Neuronal stem cell (in vitro differentiated cells): Measurements from ENCODE around the gene SOX13.

Experiments used
- DNase-seq: peaks from one replicate; pipeline ENCODE4 v3.0.0-alpha.2; 2013; ENCODE audit warnings: low spot score
- H2AFZ ChIP-seq: one replicate; pipeline ENCODE4 v1.6.1; 2013; ENCODE audit warnings: mild to moderate bottlenecking, low read length, inconsistent platforms
- H2AK5ac ChIP-seq: 2 replicates; pipeline ENCODE4 v1.6.1; 2013; ENCODE audit warnings: low read depth, mild to moderate bottlenecking, inconsistent platforms, low read length, moderate library complexity, mixed read lengths
- H2BK120ac ChIP-seq: 2 replicates; pipeline ENCODE4 v1.6.1; 2013; ENCODE audit warnings: low read depth, mild to moderate bottlenecking, inconsistent platforms, low read length, moderate library complexity, mixed read lengths
- H2BK12ac ChIP-seq: one replicate; pipeline ENCODE4 v1.6.1; 2013; ENCODE audit warnings: low read length, inconsistent platforms
- H2BK15ac ChIP-seq: 2 replicates; pipeline ENCODE4 v1.6.1; 2013; ENCODE audit warnings: mild to moderate bottlenecking, low read length, inconsistent platforms, mixed read lengths
- H2BK5ac ChIP-seq: one replicate; pipeline ENCODE4 v1.6.1; 2013; ENCODE audit warnings: inconsistent platforms, mild to moderate bottlenecking, low read length, moderate library complexity
- H3K14ac ChIP-seq: one replicate; pipeline ENCODE4 v1.6.1; 2013; ENCODE audit warnings: low read length, inconsistent platforms
- H3K18ac ChIP-seq: 2 replicates; pipeline ENCODE4 v1.6.1; 2013; ENCODE audit warnings: low read length, inconsistent platforms
- H3K23ac ChIP-seq: 2 replicates; pipeline ENCODE4 v1.6.1; 2013; ENCODE audit warnings: low read depth, mild to moderate bottlenecking, mixed read lengths, low read length, inconsistent platforms; ENCODE audit not compliant: poor library complexity
- H3K27ac ChIP-seq: replicated peaks from 3 replicates; pipeline ENCODE4 v1.5.1; 2013; ENCODE audit warnings: low read length, inconsistent platforms
- H3K27me3 ChIP-seq, 3 experiments: 2 replicates each; pipeline ENCODE4 v1.6.1; 2013; ENCODE audit warnings: low read length in 3 of 3, mild to moderate bottlenecking in 2 of 3, inconsistent platforms in 1 of 3, low read depth in 1 of 3, mixed read lengths in 1 of 3, moderate library complexity in 1 of 3; ENCODE audit not compliant: control insufficient read depth in 3 of 3, insufficient read depth in 3 of 3
- H3K36me3 ChIP-seq, 2 donors: replicated peaks in 1 of 2; 2 replicates each; pipeline ENCODE4 v1.6.1; 2013; ENCODE audit warnings: low read length in 2 of 2; ENCODE audit not compliant: control insufficient read depth in 2 of 2, insufficient read depth in 2 of 2
- H3K4ac ChIP-seq: 2 replicates; pipeline ENCODE4 v1.6.1; 2013; ENCODE audit warnings: inconsistent platforms, mild to moderate bottlenecking, low read length, moderate library complexity
- H3K4me1 ChIP-seq, 2 donors: 1 replicate in 1 of 2; 2 replicates in 1 of 2; pipeline ENCODE4 v1.6.1; 2013; ENCODE audit warnings: low read length in 2 of 2, low read depth in 1 of 2; ENCODE audit not compliant: control insufficient read depth in 2 of 2, insufficient read depth in 1 of 2
- H3K4me2 ChIP-seq: one replicate; pipeline ENCODE4 v1.6.1; 2013; ENCODE audit warnings: mild to moderate bottlenecking, low read length, inconsistent platforms; ENCODE audit not compliant: insufficient read depth, poor library complexity, severe bottlenecking
- H3K4me3 ChIP-seq, 2 donors: 2 replicates each; pipeline ENCODE4 v1.5.1; 2013; ENCODE audit warnings: low read length in 2 of 2, mild to moderate bottlenecking in 2 of 2, inconsistent platforms in 1 of 2, moderate library complexity in 1 of 2
- H3K79me1 ChIP-seq: one replicate; pipeline ENCODE4 v1.6.1; 2013; ENCODE audit warnings: low read depth, mild to moderate bottlenecking, inconsistent platforms, low read length, moderate library complexity
- H3K9ac ChIP-seq: one replicate; pipeline ENCODE4 v1.6.1; 2013; ENCODE audit warnings: mild to moderate bottlenecking, low read depth, low read length, inconsistent platforms; ENCODE audit not compliant: poor library complexity
- H3K9me3 ChIP-seq, 2 donors: replicated peaks in 1 of 2; 2 replicates each; pipeline versions ENCODE3 to v1.6.1; 2013; ENCODE audit warnings: low read length in 2 of 2, mild to moderate bottlenecking in 2 of 2, inconsistent platforms in 1 of 2, low read depth in 1 of 2, mixed read lengths in 1 of 2, moderate library complexity in 1 of 2; ENCODE audit not compliant: control insufficient read depth in 2 of 2, insufficient read depth in 1 of 2
- H4K8ac ChIP-seq: one replicate; pipeline ENCODE4 v1.6.1; 2013; ENCODE audit warnings: low read depth, mild to moderate bottlenecking, inconsistent platforms, low read length, moderate library complexity
- H4K91ac ChIP-seq: one replicate; pipeline ENCODE4 v1.6.1; 2013; ENCODE audit warnings: low read length, low read depth, mild to moderate bottlenecking, inconsistent platforms; ENCODE audit not compliant: poor library complexity
- WGBS, 2 donors: extraction: QIAGEN DNeasy Blood & Tissue Kit; methylation state at CpG; one replicate each; pipeline ENCODE4 v1.1.7; 2013; ENCODE audit warnings: missing lambda C conversion rate in 2 of 2, mixed read lengths in 1 of 2; ENCODE audit not compliant: insufficient read length in 2 of 2, insufficient replicate concordance in 1 of 2; ENCODE audit errors: extremely low coverage in 2 of 2; 5-methylcytosine and 5-hydroxymethylcytosine counted together

SOX13 gene

GRCh38 chr1:204167730-204168129 lies 94.8 kb downstream of the SOX13 start:
- Histone ChIP-seq H2BK120ac (no peak overlapping the region), H2AK5ac (no peak overlapping the region), H3K18ac (no peak overlapping the region), H3K27me3 (peaks cover 0 to 23% (median 0%) of the 10 kb centered on the region in 3 experiments), H3K9ac (no peak overlapping the region), H3K4me2 (no peak overlapping the region), H2BK5ac (no peak overlapping the region), H4K91ac (no peak overlapping the region), H2BK12ac (no peak overlapping the region), H3K4ac (no peak overlapping the region), H3K4me3 (no peak overlapping the region), H2BK15ac (no peak overlapping the region), H3K79me1 (no peaks in the 10 kb centered on the region), H2AFZ (no peak overlapping the region), H3K4me1 (no peaks in the 10 kb centered on the region), H4K8ac (no peak overlapping the region), H3K27ac (no peak overlapping the region), H3K14ac (no peak overlapping the region), H3K23ac (no peak overlapping the region), H3K36me3 (no peaks in the 10 kb centered on the region), H3K9me3 (peaks cover 2 to 18% of the 10 kb centered on the region in 2 donors)
- no CpG with 5 or more reads among the region's 5 CpGs for WGBS, 2 donors
- no peak for DNase-seq

GRCh38 chr1:204169858-204170257 lies 96.9 kb downstream of the SOX13 start:
- H3K9ac ChIP-seq: no peak overlapping the region
- no peak overlapping the region for H2AFZ ChIP-seq
- H3K4ac ChIP-seq: no peak overlapping the region
- no peak overlapping the region for H3K18ac ChIP-seq
- no peak overlapping the region for H3K27ac ChIP-seq
- H3K36me3 ChIP-seq: no peaks in the 10 kb centered on the region
- H3K9me3 ChIP-seq: peaks cover 2 to 18% of the 10 kb centered on the region in 2 donors
- no peak overlapping the region for H2BK12ac ChIP-seq
- H3K4me3 ChIP-seq: no peak overlapping the region
- H2BK120ac ChIP-seq: no peak overlapping the region
- no peak overlapping the region for H4K8ac ChIP-seq
- peaks cover 0 to 25% (median 0%) of the 10 kb centered on the region in 3 experiments for H3K27me3 ChIP-seq
- no peak overlapping the region for H3K4me2 ChIP-seq
- H3K4me1 ChIP-seq: no peaks in the 10 kb centered on the region
- no CpG with 5 or more reads among the region's 4 CpGs for WGBS, 2 donors
- H3K79me1 ChIP-seq: no peaks in the 10 kb centered on the region
- H4K91ac ChIP-seq: no peak overlapping the region
- no peak overlapping the region for H3K14ac ChIP-seq
- no peak overlapping the region for H2BK15ac ChIP-seq
- DNase-seq: no peak
- H2AK5ac ChIP-seq: no peak overlapping the region
- H3K23ac ChIP-seq: no peak overlapping the region
- H2BK5ac ChIP-seq: no peak overlapping the region

- no peak overlapping the region for H3K4ac ChIP-seq
- no CpG with 5 or more reads among the region's 3 CpGs for WGBS, 2 donors
These were observed 97.7 kb downstream of the SOX13 start for GRCh38 chr1:204170494-204171155.

GRCh38 chr1:204171751-204172178 lies 98.8 kb downstream of the SOX13 start:
- no peak for DNase-seq
- Histone ChIP-seq H3K9ac (no peak overlapping the region), H3K27ac (no peak overlapping the region), H3K79me1 (no peaks in the 10 kb centered on the region), H2AFZ (no peak overlapping the region), H2BK120ac (no peak overlapping the region), H2BK5ac (no peak overlapping the region), H2BK12ac (no peak overlapping the region), H2AK5ac (no peak overlapping the region), H3K4me3 (no peak overlapping the region), H3K4me2 (no peak overlapping the region), H4K91ac (no peak overlapping the region), H4K8ac (no peak overlapping the region), H3K9me3 (peaks cover 2 to 18% of the 10 kb centered on the region in 2 donors), H3K18ac (no peak overlapping the region), H2BK15ac (no peak overlapping the region), H3K4me1 (peaks cover 0 to 2% of the 10 kb centered on the region in 2 donors), H3K27me3 (peaks cover 0 to 34% (median 0%) of the 10 kb centered on the region in 3 experiments), H3K4ac (no peak overlapping the region), H3K23ac (no peak overlapping the region), H3K14ac (no peak overlapping the region), H3K36me3 (no peaks in the 10 kb centered on the region)
- WGBS, 2 donors: no CpG with 5 or more reads among the region's 4 CpGs

More at GRCh38 chr1:204170494-204171155, 97.7 kb downstream of the SOX13 start:
- Histone ChIP-seq H2AK5ac (no peak overlapping the region), H3K14ac (no peak overlapping the region), H3K27me3 (peaks cover 0 to 33% (median 0%) of the 10 kb centered on the region in 3 experiments), H4K8ac (no peak overlapping the region), H2BK120ac (no peak overlapping the region), H2BK12ac (no peak overlapping the region), H3K4me2 (no peak overlapping the region), H2BK5ac (no peak overlapping the region), H3K4me3 (no peak overlapping the region), H3K9me3 (peaks cover 2 to 18% of the 10 kb centered on the region in 2 donors), H3K4me1 (no peaks in the 10 kb centered on the region), H3K18ac (no peak overlapping the region), H2AFZ (no peak overlapping the region), H3K23ac (no peak overlapping the region), H3K9ac (no peak overlapping the region), H4K91ac (no peak overlapping the region), H3K27ac (no peak overlapping the region), H3K36me3 (no peaks in the 10 kb centered on the region), H2BK15ac (no peak overlapping the region), H3K79me1 (no peaks in the 10 kb centered on the region)
- no peak for DNase-seq
